ENCODE results near the gene TEX48.

The TEX48 gene

GRCh38 chr9:114693248-114693855 is 11.4 kb upstream of the TEX48 start:
- Histone ChIP-seq H3K36me3 (ENCODE audit: control insufficient read depth in 2 of 2, insufficient read depth in 2 of 2, low read length in 2 of 2) (no peaks in the 10 kb centered on the region), H3K4me1 (ENCODE audit: control insufficient read depth, insufficient read depth, low read length) (no peaks in the 10 kb centered on the region), H3K27me3 (ENCODE audit: control insufficient read depth in 1 of 2, insufficient read depth in 2 of 2, low read length in 2 of 2) (no peaks in the 10 kb centered on the region), H3K9ac (ENCODE audit: low read length in 2 of 2) (no peak overlapping the region), H3K9me3 (ENCODE audit: control insufficient read depth in 2 of 2, low read length in 2 of 2) (no peaks in the 10 kb centered on the region), H3K27ac (ENCODE audit: low read length) (no peak overlapping the region), H3K4me3 (ENCODE audit: low read length in 2 of 2) (no peak overlapping the region)

GRCh38 chr9:114691956-114692295 is 9.9 kb upstream of the TEX48 start:
- Histone ChIP-seq H3K9me3 (ENCODE audit: control insufficient read depth in 2 of 2, low read length in 2 of 2) (no peaks in the 10 kb centered on the region), H3K36me3 (ENCODE audit: control insufficient read depth in 2 of 2, insufficient read depth in 2 of 2, low read length in 2 of 2) (no peaks in the 10 kb centered on the region), H3K4me3 (ENCODE audit: low read length in 2 of 2) (no peak overlapping the region), H3K27ac (ENCODE audit: low read length) (no peak overlapping the region), H3K27me3 (ENCODE audit: control insufficient read depth in 1 of 2, insufficient read depth in 2 of 2, low read length in 2 of 2) (no peaks in the 10 kb centered on the region), H3K4me1 (ENCODE audit: control insufficient read depth, insufficient read depth, low read length) (no peaks in the 10 kb centered on the region), H3K9ac (ENCODE audit: low read length in 2 of 2) (no peak overlapping the region)

DNA sequence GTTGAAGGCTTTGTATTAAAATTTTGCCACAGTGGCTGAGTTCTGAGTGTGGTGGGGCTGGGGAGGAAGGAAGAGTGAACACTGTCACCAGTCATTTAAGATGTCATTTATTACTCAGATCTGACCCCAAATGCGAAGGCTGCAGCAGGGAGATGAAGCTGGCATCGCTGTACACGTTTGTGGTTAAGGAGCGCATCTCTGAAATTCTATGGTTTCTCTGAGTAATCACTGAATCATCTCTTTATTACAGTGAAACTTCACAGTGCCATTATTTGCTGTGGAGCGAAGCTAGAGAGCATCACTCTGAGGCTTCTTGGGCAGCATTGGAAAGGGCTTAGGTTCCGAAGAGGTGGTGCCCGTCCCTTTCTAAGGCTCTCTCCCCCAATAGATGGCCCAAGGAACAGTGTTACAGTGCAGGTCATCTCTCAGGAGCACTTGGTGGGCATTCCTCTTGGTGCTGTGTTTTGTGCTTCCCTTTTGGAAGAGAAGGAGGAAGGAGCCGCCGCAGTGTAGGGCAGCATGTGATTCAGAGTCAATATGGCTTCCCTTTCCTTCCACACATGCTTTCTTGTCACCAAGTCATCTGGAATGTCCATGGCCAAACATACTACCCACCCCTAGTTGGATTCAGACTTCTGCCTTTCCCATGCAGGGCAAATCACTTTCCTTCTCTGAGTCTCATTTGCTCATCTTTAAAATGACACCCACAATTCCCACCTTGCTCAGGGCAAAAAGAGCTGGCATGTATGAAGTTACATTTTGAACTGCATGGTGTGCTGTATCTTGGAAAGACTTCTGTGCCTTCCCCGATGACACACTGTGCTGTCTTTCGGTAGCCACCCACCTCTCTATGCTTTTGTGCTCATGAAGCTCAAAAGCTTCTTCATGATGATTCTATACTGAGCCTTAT is 9.3 kb upstream of the TEX48 start:
- Histone ChIP-seq H3K9me3 (ENCODE audit: control insufficient read depth in 2 of 2, low read length in 2 of 2) (no peaks in the 10 kb centered on the region), H3K4me1 (ENCODE audit: control insufficient read depth, insufficient read depth, low read length) (no peaks in the 10 kb centered on the region), H3K9ac (ENCODE audit: low read length in 2 of 2) (no peak overlapping the region), H3K27ac (ENCODE audit: low read length) (no peak overlapping the region), H3K27me3 (ENCODE audit: control insufficient read depth in 1 of 2, insufficient read depth in 2 of 2, low read length in 2 of 2) (no peaks in the 10 kb centered on the region), H3K4me3 (ENCODE audit: low read length in 2 of 2) (no peak overlapping the region), H3K36me3 (ENCODE audit: control insufficient read depth in 2 of 2, insufficient read depth in 2 of 2, low read length in 2 of 2) (no peaks in the 10 kb centered on the region)

- Histone ChIP-seq H3K27ac (ENCODE audit: low read length) (no peak overlapping the region), H3K9ac (ENCODE audit: low read length in 2 of 2) (no peak overlapping the region), H3K9me3 (ENCODE audit: control insufficient read depth in 2 of 2, low read length in 2 of 2) (no peaks in the 10 kb centered on the region), H3K36me3 (ENCODE audit: control insufficient read depth in 2 of 2, insufficient read depth in 2 of 2, low read length in 2 of 2) (no peaks in the 10 kb centered on the region), H3K4me1 (ENCODE audit: control insufficient read depth, insufficient read depth, low read length) (no peaks in the 10 kb centered on the region), H3K4me3 (ENCODE audit: low read length in 2 of 2) (no peak overlapping the region), H3K27me3 (ENCODE audit: control insufficient read depth in 1 of 2, insufficient read depth in 2 of 2, low read length in 2 of 2) (no peaks in the 10 kb centered on the region)
Measured at GRCh38 chr9:114690308-114690707, 8.3 kb upstream of the TEX48 start.

DNA sequence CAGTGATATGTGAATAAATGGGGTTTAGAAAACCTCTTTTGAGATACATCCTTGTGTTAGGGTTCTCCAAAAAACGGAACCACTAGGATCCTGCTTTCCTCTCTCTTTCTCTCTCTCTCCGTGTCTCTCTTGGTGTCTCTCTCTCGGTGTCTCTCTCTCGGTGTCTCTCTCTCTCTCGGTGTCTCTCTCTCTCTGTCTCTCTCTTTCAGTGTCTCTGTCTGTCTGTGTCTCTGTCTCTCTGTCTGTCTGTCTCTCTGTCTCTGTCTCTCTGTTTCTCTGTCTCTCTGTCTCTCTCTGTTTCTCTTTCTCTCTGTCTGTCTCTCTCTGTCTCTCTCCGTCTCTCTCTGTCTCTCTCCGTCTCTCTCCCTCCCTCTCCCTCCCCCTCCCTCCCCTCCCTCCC is 7.8 kb upstream of the TEX48 start:
- Histone ChIP-seq H3K4me1 (ENCODE audit: control insufficient read depth, insufficient read depth, low read length) (no peaks in the 10 kb centered on the region), H3K36me3 (ENCODE audit: control insufficient read depth in 2 of 2, insufficient read depth in 2 of 2, low read length in 2 of 2) (no peaks in the 10 kb centered on the region), H3K27me3 (ENCODE audit: control insufficient read depth in 1 of 2, insufficient read depth in 2 of 2, low read length in 2 of 2) (no peaks in the 10 kb centered on the region), H3K27ac (ENCODE audit: low read length) (no peak overlapping the region), H3K9ac (ENCODE audit: low read length in 2 of 2) (no peak overlapping the region), H3K9me3 (ENCODE audit: control insufficient read depth in 2 of 2, low read length in 2 of 2) (no peaks in the 10 kb centered on the region), H3K4me3 (ENCODE audit: low read length in 2 of 2) (no peak overlapping the region)

DNA sequence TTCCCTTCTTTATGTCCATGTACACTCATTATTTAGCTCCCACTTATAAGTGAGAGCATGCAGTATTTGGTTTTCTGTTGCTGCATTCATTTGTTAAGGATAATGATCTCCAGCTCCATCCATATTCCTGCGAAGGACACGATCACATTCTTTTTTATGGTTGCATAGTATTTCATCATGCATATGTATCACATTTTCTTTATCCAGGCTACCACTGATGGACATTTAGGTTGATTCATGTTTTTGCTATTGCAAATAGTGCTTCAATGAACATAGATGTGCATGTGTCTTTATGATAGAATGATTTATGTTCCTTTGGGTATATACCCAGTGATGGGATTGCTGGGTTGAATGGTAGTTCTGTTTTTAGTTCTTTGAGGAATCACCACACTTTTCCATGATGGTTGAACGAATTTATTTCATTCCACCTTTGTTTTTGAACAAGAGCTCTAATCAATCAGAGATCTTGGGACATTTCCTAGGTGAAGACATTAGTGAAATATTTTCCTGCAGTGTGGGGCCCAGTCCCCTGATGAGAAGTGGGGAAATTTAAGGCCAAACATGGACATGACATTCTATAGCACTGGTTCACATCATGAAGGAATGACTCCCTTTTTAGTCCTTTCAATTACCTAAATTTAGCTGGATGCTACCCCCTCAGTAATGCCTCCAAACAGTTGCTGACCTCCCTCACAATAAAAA is 7.1 kb upstream of the TEX48 start:
- Histone ChIP-seq H3K27ac (ENCODE audit: low read length) (no peak overlapping the region), H3K27me3 (ENCODE audit: control insufficient read depth in 1 of 2, insufficient read depth in 2 of 2, low read length in 2 of 2) (no peaks in the 10 kb centered on the region), H3K36me3 (ENCODE audit: control insufficient read depth in 2 of 2, insufficient read depth in 2 of 2, low read length in 2 of 2) (no peaks in the 10 kb centered on the region), H3K9me3 (ENCODE audit: control insufficient read depth in 2 of 2, low read length in 2 of 2) (no peaks in the 10 kb centered on the region), H3K9ac (ENCODE audit: low read length in 2 of 2) (no peak overlapping the region), H3K4me1 (ENCODE audit: control insufficient read depth, insufficient read depth, low read length) (no peaks in the 10 kb centered on the region), H3K4me3 (ENCODE audit: low read length in 2 of 2) (no peak overlapping the region)

DNA sequence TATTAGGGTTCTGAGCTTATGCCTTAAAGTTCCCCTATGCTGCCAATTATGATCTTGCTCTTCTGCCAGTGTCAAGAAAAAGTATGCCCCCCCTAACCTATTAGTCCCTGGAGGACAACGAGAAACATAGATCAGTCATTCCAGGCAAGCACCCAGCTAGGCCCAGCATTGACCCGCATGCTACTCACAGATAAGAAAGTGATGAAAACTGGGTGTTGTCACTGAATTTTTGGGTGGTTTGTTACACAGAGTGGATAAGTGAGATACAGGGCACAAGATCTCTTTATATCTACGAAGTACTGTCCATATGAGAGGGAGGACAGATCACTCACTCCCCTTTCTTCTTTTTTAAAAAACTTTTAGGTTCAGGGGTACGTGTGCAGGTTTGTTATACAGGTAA is 6.4 kb upstream of the TEX48 start:
- Histone ChIP-seq H3K9ac (ENCODE audit: low read length in 2 of 2) (no peak overlapping the region), H3K36me3 (ENCODE audit: control insufficient read depth in 2 of 2, insufficient read depth in 2 of 2, low read length in 2 of 2) (no peaks in the 10 kb centered on the region), H3K9me3 (ENCODE audit: control insufficient read depth in 2 of 2, low read length in 2 of 2) (no peaks in the 10 kb centered on the region), H3K4me3 (ENCODE audit: low read length in 2 of 2) (no peak overlapping the region), H3K27me3 (ENCODE audit: control insufficient read depth in 1 of 2, insufficient read depth in 2 of 2, low read length in 2 of 2) (no peaks in the 10 kb centered on the region), H3K27ac (ENCODE audit: low read length) (no peak overlapping the region), H3K4me1 (ENCODE audit: control insufficient read depth, insufficient read depth, low read length) (no peaks in the 10 kb centered on the region)

DNA sequence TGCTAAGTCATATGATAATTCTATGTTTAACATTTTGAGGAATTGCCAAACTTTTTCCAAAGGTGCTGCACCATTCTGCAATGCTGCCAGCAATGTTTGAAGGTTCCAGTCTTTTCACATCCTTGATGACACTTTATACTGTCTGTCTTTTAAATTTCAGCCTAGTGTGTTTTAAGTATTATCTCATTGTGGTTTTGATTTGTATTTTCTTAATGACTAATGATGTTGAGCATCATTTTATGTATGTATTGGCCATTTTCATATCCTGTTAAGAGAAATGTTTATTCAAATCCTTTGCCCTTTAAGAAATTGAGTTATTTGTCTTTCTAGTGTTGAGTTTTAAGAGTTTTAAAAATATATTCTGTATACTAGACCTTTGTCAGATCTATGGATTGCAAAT is 5.0 kb upstream of the TEX48 start:
- no peaks in the 10 kb centered on the region for H3K9me3 ChIP-seq (ENCODE audit: control insufficient read depth in 2 of 2, low read length in 2 of 2)
- H3K27ac ChIP-seq (ENCODE audit: low read length) = no peak overlapping the region
- H3K27me3 ChIP-seq (ENCODE audit: control insufficient read depth in 1 of 2, insufficient read depth in 2 of 2, low read length in 2 of 2) = no peaks in the 10 kb centered on the region
- H3K4me1 ChIP-seq (ENCODE audit: control insufficient read depth, insufficient read depth, low read length) = no peaks in the 10 kb centered on the region
- no peaks in the 10 kb centered on the region for H3K36me3 ChIP-seq (ENCODE audit: control insufficient read depth in 2 of 2, insufficient read depth in 2 of 2, low read length in 2 of 2)
- H3K9ac ChIP-seq (ENCODE audit: low read length in 2 of 2) = no peak overlapping the region
- no peak overlapping the region for H3K4me3 ChIP-seq (ENCODE audit: low read length in 2 of 2)

DNA sequence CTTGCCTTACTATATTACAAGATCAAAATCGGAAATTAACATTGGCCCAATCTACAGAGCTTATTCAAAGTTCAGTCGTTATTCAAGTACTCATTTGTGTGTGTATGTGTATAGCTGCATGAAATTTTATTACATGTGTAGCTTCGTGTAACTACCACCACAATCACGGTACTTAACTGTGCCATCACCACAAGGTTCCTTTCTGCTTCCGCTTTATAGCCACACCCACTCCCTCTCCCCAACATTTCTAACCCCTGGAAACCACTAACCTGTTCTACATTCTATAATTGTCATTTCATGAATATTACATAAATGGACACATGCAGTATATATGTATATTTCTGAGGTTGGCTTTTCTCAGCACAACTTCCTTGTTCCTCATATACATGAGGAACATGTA is 4.0 kb upstream of the TEX48 start:
- Histone ChIP-seq H3K4me1 (ENCODE audit: control insufficient read depth, insufficient read depth, low read length) (no peaks in the 10 kb centered on the region), H3K9me3 (ENCODE audit: control insufficient read depth in 2 of 2, low read length in 2 of 2) (no peaks in the 10 kb centered on the region), H3K4me3 (ENCODE audit: low read length in 2 of 2) (no peak overlapping the region), H3K36me3 (ENCODE audit: control insufficient read depth in 2 of 2, insufficient read depth in 2 of 2, low read length in 2 of 2) (no peaks in the 10 kb centered on the region), H3K27me3 (ENCODE audit: control insufficient read depth in 1 of 2, insufficient read depth in 2 of 2, low read length in 2 of 2) (no peaks in the 10 kb centered on the region), H3K27ac (ENCODE audit: low read length) (no peak overlapping the region), H3K9ac (ENCODE audit: low read length in 2 of 2) (no peak overlapping the region)

DNA sequence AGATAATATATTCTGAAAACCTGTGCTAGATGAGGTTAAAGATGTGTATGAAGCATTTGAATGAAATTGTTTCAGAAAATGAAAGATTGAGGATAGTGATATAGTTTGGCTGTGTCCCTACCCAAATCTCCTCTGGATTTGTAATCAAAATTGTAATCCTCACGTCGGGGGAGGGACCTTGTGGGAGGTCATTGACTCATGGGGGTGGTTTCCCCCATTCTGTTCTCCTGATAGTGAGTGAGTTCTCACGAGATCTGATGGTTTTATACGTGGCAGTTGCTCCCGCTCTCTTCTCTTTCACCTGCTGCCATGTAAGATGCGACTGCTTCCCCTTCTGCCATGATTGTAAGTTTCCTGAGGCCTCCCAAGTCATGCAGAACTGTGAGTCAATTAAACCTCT is 2.0 kb upstream of the TEX48 start:
- no peak overlapping the region for H3K9ac ChIP-seq (ENCODE audit: low read length in 2 of 2)
- H3K27me3 ChIP-seq (ENCODE audit: control insufficient read depth in 1 of 2, insufficient read depth in 2 of 2, low read length in 2 of 2) = no peaks in the 10 kb centered on the region
- no peaks in the 10 kb centered on the region for H3K4me1 ChIP-seq (ENCODE audit: control insufficient read depth, insufficient read depth, low read length)
- H3K27ac ChIP-seq (ENCODE audit: low read length) = no peak overlapping the region
- H3K36me3 ChIP-seq (ENCODE audit: control insufficient read depth in 2 of 2, insufficient read depth in 2 of 2, low read length in 2 of 2) = no peaks in the 10 kb centered on the region
- no peaks in the 10 kb centered on the region for H3K9me3 ChIP-seq (ENCODE audit: control insufficient read depth in 2 of 2, low read length in 2 of 2)
- no peak overlapping the region for H3K4me3 ChIP-seq (ENCODE audit: low read length in 2 of 2)

DNA sequence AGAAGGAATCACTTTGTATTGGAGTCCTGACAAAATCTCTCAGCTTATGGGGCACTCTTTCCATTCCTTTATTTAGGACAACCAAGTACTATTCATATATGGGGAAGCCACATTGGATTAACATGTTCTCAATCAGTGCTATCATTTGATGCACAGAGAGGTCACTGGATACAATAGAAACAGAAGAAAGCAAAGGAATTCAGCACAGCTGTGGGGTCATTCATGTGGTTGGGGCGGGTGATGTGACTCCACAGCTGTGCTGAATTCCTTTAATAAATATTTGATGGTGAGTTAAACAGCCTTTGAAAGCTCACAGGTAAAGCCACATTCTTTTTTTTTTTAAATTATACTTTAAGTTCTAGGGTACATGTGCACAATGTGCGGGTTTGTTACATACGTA is 854 bp upstream of the TEX48 start:
- no peaks in the 10 kb centered on the region for H3K9me3 ChIP-seq (ENCODE audit: control insufficient read depth in 2 of 2, low read length in 2 of 2)
- H3K4me1 ChIP-seq (ENCODE audit: control insufficient read depth, insufficient read depth, low read length) = no peaks in the 10 kb centered on the region
- no peak overlapping the region for H3K9ac ChIP-seq (ENCODE audit: low read length in 2 of 2)
- H3K4me3 ChIP-seq (ENCODE audit: low read length in 2 of 2) = no peak overlapping the region
- no peaks in the 10 kb centered on the region for H3K27me3 ChIP-seq (ENCODE audit: control insufficient read depth in 1 of 2, insufficient read depth in 2 of 2, low read length in 2 of 2)
- no peaks in the 10 kb centered on the region for H3K36me3 ChIP-seq (ENCODE audit: control insufficient read depth in 2 of 2, insufficient read depth in 2 of 2, low read length in 2 of 2)
- no peak overlapping the region for H3K27ac ChIP-seq (ENCODE audit: low read length)
